K562 (cell line): ENCODE data around the gene CCT4.

Source experiments
- POLR2A ChIP-seq: fragments of 450-650 bp; conservative IDR thresholded peaks from 2 replicates; pipeline ENCODE4 v1.6.1; 2016
- ZFP30 ChIP-seq: fragments of 250-450 bp; sonication (Bioruptor Pico); IDR thresholded peaks from 2 replicates; pipeline ENCODE4 v1.8.0; 2022; ENCODE audit warnings: moderate library complexity, mild to moderate bottlenecking, inconsistent platforms, borderline replicate concordance
- TF ChIP-seq, protein P1 (sequence below), 3 experiments: IDR thresholded peaks in 2 of 3; conservative IDR thresholded peaks in 1 of 3; 2 replicates each; pipeline ENCODE4 v1.5.1; 2011 to 2012; ENCODE audit warnings: low read length in 3 of 3, mild to moderate bottlenecking in 3 of 3, control low read depth in 2 of 3, improper control_type of control experiment in 1 of 3, inconsistent platforms in 1 of 3, low read depth in 1 of 3, mixed read lengths in 1 of 3, moderate library complexity in 1 of 3; ENCODE audit not compliant: insufficient read depth in 2 of 3

DNA sequence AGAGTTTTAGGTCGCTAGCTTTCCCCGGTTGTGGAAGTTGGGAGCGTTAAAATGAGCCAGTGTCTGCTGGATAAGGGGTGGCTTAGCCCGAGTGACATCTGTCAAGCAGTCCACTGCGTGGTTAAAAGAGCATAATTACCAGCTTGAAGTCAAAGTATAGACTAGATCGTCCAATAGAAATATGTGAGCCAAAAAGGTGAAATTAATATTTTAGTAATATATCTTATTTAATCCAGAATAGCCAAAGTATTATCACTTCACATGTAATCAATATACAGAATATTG, 17.7 kb upstream of the CCT4 start:
- TF ChIP-seq, protein P1, sequence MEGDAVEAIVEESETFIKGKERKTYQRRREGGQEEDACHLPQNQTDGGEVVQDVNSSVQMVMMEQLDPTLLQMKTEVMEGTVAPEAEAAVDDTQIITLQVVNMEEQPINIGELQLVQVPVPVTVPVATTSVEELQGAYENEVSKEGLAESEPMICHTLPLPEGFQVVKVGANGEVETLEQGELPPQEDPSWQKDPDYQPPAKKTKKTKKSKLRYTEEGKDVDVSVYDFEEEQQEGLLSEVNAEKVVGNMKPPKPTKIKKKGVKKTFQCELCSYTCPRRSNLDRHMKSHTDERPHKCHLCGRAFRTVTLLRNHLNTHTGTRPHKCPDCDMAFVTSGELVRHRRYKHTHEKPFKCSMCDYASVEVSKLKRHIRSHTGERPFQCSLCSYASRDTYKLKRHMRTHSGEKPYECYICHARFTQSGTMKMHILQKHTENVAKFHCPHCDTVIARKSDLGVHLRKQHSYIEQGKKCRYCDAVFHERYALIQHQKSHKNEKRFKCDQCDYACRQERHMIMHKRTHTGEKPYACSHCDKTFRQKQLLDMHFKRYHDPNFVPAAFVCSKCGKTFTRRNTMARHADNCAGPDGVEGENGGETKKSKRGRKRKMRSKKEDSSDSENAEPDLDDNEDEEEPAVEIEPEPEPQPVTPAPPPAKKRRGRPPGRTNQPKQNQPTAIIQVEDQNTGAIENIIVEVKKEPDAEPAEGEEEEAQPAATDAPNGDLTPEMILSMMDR (IDR thresholded peaks at IDR 0.05 in 2 of 3, conservative IDR thresholded peaks at IDR 0.05 in 1 of 3; ENCODE audit: insufficient read depth in 2 of 3, low read depth in 1 of 3, low read length in 3 of 3) = no peak
- no peak for TF ChIP-seq ZFP30 (CRISPR knock-in tag)
- TF ChIP-seq POLR2A = no peak
